HCT116 (cell line): Measurements from ENCODE around the gene TMEM117. TPM values are rescaled to one million over a fixed set of nuclear protein-coding genes. Genes with fewer than 3 reads are reported as not detected.

ENCODE experiments used
- ATAC-seq: fragments of 200-7000 bp; cut with Tn5 transposase; 2 replicates; pipeline ENCODE4 v1.9.1; 2020; ENCODE audit warnings: mild to moderate bottlenecking, moderate library complexity
- BruUV-seq: library from RNA; stranded (reverse); fragments of 400-500 nt; replicated peaks from 2 replicates; lab custom pipeline; 2021; lab: Mats Ljungman, UMichigan
- CTCF ChIA-PET: fragments of 300-600 bp; sonication (Branson Sonifier 250); formaldehyde crosslinking; loops from one replicate; lab custom pipeline; 2021; ENCODE audit warnings: antibody characterized with exemption; lab: Charles Lee
- POLR2A ChIA-PET: fragments of 300-600, 350-600 bp; sonication (Branson Sonifier 250); formaldehyde crosslinking; loops from one replicate; lab custom pipeline; 2021; ENCODE audit warnings: antibody characterized with exemption; lab: Charles Lee
- RAD21 ChIA-PET, 2 experiments: fragments of 300-600 bp; sonication (Branson Sonifier 250); formaldehyde crosslinking; loops; one replicate each; lab custom pipeline; 2023; ENCODE audit warnings: low total read pairs in 2 of 2; ENCODE audit not compliant: uncharacterized antibody in 2 of 2, unreplicated experiment in 2 of 2, low non-redundant PET in 1 of 2; lab: Charles Lee
- DNase-seq: peaks from one replicate; pipeline ENCODE4 v3.0.0-alpha.2; 2010; ENCODE audit warnings: low read depth, low spot score
- H2AFZ ChIP-seq: fragments of 200-600 bp; shearing (Covaris generic), sonication (generic); 2 replicates; pipeline ENCODE4 v1.6.1; 2017; ENCODE audit warnings: low read depth, mixed run types, mixed read lengths, antibody characterized with exemption, low read length; ENCODE audit not compliant: poor library complexity, severe bottlenecking
- H3K27ac ChIP-seq: 2 replicates; pipeline ENCODE4 v1.5.1; 2012; ENCODE audit warnings: low read depth, low read length
- H3K27me3 ChIP-seq: fragments of 200-600 bp; sonication (generic); 2 replicates; pipeline ENCODE4 v1.6.1; 2016; ENCODE audit warnings: mixed run types, low read length, mixed read lengths; ENCODE audit not compliant: insufficient read depth
- H3K36me3 ChIP-seq, 2 experiments: fragments of 200-500 bp in 1 of 2; fragments of 200-600 bp in 1 of 2; sonication (Bioruptor generic) in 1 of 2; sonication (generic) in 1 of 2; 2 replicates each; pipeline versions ENCODE4 v1.5.1 to v1.6.1; 2014 to 2016; ENCODE audit warnings: low read length in 2 of 2, inconsistent platforms in 1 of 2, mixed read lengths in 1 of 2, mixed run types in 1 of 2; ENCODE audit not compliant: insufficient read depth in 2 of 2, control insufficient read depth in 1 of 2
- H3K4me1 ChIP-seq, 2 experiments: fragments of 200-600 bp in 1 of 2; sonication (generic) in 1 of 2; 2 replicates each; pipeline versions ENCODE4 v1.5.1 to v1.6.1; 2012 to 2017; ENCODE audit warnings: low read length in 2 of 2, inconsistent platforms in 1 of 2, mild to moderate bottlenecking in 1 of 2, mixed read lengths in 1 of 2, mixed run types in 1 of 2, moderate library complexity in 1 of 2; ENCODE audit not compliant: insufficient read depth in 2 of 2, control insufficient read depth in 1 of 2
- H3K4me2 ChIP-seq: fragments of 200-600 bp; sonication (generic); 2 replicates; pipeline ENCODE4 v1.6.1; 2017; ENCODE audit warnings: mixed run types, low read length, mixed read lengths
- H3K4me3 ChIP-seq, 2 experiments: fragments of 200-600 bp in 1 of 2; sonication (generic) in 1 of 2; replicated peaks in 1 of 2; 2 replicates each; pipeline ENCODE4 v1.5.1; 2011 to 2016; ENCODE audit warnings: low read length in 2 of 2, control low read depth in 1 of 2, low read depth in 1 of 2, mild to moderate bottlenecking in 1 of 2, mixed read lengths in 1 of 2, mixed run types in 1 of 2
- H3K79me2 ChIP-seq: fragments of 200-600 bp; sonication (generic); 2 replicates; pipeline ENCODE4 v1.6.1; 2017; ENCODE audit warnings: mild to moderate bottlenecking, mixed run types, low read length, moderate library complexity, mixed read lengths; ENCODE audit not compliant: insufficient read depth
- H3K9ac ChIP-seq: fragments of 200-600 bp; sonication (generic); 2 replicates; pipeline ENCODE4 v1.6.1; 2016; ENCODE audit warnings: low read length, mixed read lengths
- H3K9me2 ChIP-seq: fragments of 200-600 bp; sonication (generic), shearing (Covaris generic); 2 replicates; pipeline ENCODE4 v1.6.1; 2017; ENCODE audit warnings: mixed run types, mild to moderate bottlenecking, moderate library complexity; ENCODE audit not compliant: insufficient read depth
- H3K9me3 ChIP-seq, 2 experiments: fragments of 200-500 bp in 1 of 2; fragments of 200-600 bp in 1 of 2; sonication (Bioruptor generic) in 1 of 2; sonication (generic) in 1 of 2; 2 replicates each; pipeline ENCODE4 v1.6.1; 2014 to 2017; ENCODE audit warnings: low read length in 2 of 2, mixed read lengths in 2 of 2, inconsistent platforms in 1 of 2, low read depth in 1 of 2, mild to moderate bottlenecking in 1 of 2, mixed run types in 1 of 2, moderate library complexity in 1 of 2; ENCODE audit not compliant: control insufficient read depth in 1 of 2, insufficient read depth in 1 of 2
- H4K20me1 ChIP-seq: fragments of 200-600 bp; sonication (generic), shearing (Covaris generic); 2 replicates; pipeline ENCODE4 v1.6.1; 2017; ENCODE audit warnings: mixed run types, mild to moderate bottlenecking, moderate library complexity; ENCODE audit not compliant: insufficient read depth
- ATF3 ChIP-seq: IDR thresholded peaks from 2 replicates; pipeline ENCODE4 v1.6.1; 2012
- CBX3 ChIP-seq: IDR thresholded peaks from 2 replicates; pipeline ENCODE4 v1.6.1; 2012; ENCODE audit warnings: low read depth
- CEBPB ChIP-seq: IDR thresholded peaks from 2 replicates; pipeline ENCODE4 v1.6.1; 2012; ENCODE audit warnings: low read depth
- CTCF ChIP-seq, 3 experiments: fragments of 200-600 bp in 1 of 3; sonication (generic) in 1 of 3; IDR thresholded peaks in 2 of 3; conservative IDR thresholded peaks in 1 of 3; 2 replicates each; pipeline ENCODE4 v1.5.1; 2012 to 2017; ENCODE audit warnings: low read depth in 2 of 3, low read length in 2 of 3, antibody characterized with exemption in 1 of 3, borderline replicate concordance in 1 of 3, control low read depth in 1 of 3, mild to moderate bottlenecking in 1 of 3, mixed read lengths in 1 of 3, mixed run types in 1 of 3, moderate library complexity in 1 of 3; ENCODE audit not compliant: insufficient read depth in 1 of 3
- JUND ChIP-seq: IDR thresholded peaks from 2 replicates; pipeline ENCODE4 v1.6.1; 2012
- POLR2A ChIP-seq: IDR thresholded peaks from 2 replicates; pipeline ENCODE4 v1.7.0; 2011; ENCODE audit warnings: borderline replicate concordance; ENCODE audit not compliant: insufficient read depth, insufficient read length; ENCODE audit errors: extremely low read depth
- POLR2AphosphoS5 ChIP-seq: IDR thresholded peaks from 2 replicates; pipeline ENCODE4 v1.6.1; 2011; ENCODE audit warnings: mild to moderate bottlenecking, low read depth, low read length, moderate library complexity
- RAD21 ChIP-seq: IDR thresholded peaks from 2 replicates; pipeline ENCODE4 v1.6.1; 2012; ENCODE audit warnings: low read depth, mild to moderate bottlenecking
- REST ChIP-seq: IDR thresholded peaks from 2 replicates; pipeline ENCODE4 v1.6.1; 2012; ENCODE audit warnings: low read depth
- SP1 ChIP-seq: IDR thresholded peaks from 2 replicates; pipeline ENCODE4 v1.6.1; 2012; ENCODE audit warnings: low read depth
- TCF7L2 ChIP-seq: IDR thresholded peaks from 2 replicates; pipeline ENCODE4 v1.7.0; 2011; ENCODE audit warnings: borderline replicate concordance, inconsistent platforms; ENCODE audit not compliant: insufficient read depth, insufficient read length; ENCODE audit errors: extremely low read depth
- YY1 ChIP-seq: IDR thresholded peaks from 2 replicates; pipeline ENCODE4 v1.6.1; 2011; ENCODE audit warnings: low read length, low read depth, moderate library complexity, mild to moderate bottlenecking; ENCODE audit not compliant: insufficient replicate concordance; ENCODE audit errors: extremely low read depth
- ZBTB33 ChIP-seq: IDR thresholded peaks from 2 replicates; pipeline ENCODE4 v1.6.1; 2011; ENCODE audit warnings: mild to moderate bottlenecking, low read length, moderate library complexity; ENCODE audit not compliant: insufficient replicate concordance; ENCODE audit errors: extremely low read depth
- ZFX ChIP-seq: fragments of 450-650 bp; IDR thresholded peaks from 2 replicates; pipeline ENCODE4 v1.6.1; 2017
- intact Hi-C: fragments of 100-400 bp; cut with micrococcal nuclease; formaldehyde crosslinking; loops from 2 replicates; pipeline ENCODE4 v1.10.0; 2022
- total RNA-seq: library from RNA; stranded (reverse); gene quantifications from one replicate; pipeline ENCODE4 v1.2.1, GENCODE V29; 2021; ENCODE audit not compliant: unreplicated experiment

Gene TMEM117
- total RNA-seq, 1 experiment from 2014 or later: 3.6 TPM

- DNase-seq: no peak
- Histone ChIP-seq H3K4me3 (no peak overlapping the region), H2AFZ (no peak overlapping the region), H3K9me2 (no peaks in the 10 kb centered on the region), H3K4me2 (no peak overlapping the region), H3K4me1 (no peaks in the 10 kb centered on the region), H3K36me3 (no peaks in the 10 kb centered on the region), H3K9me3 (no peaks in the 10 kb centered on the region), H3K27ac (no peak overlapping the region), H4K20me1 (no peaks in the 10 kb centered on the region), H3K9ac (no peak overlapping the region), H3K27me3 (no peaks in the 10 kb centered on the region), H3K79me2 (no peaks in the 10 kb centered on the region)
- ATAC-seq: no peak
- BruUV-seq: no TSS peak
- intact Hi-C loops: no loop called here
- ChIA-PET RAD21 (no interaction called here), CTCF (no interaction called here), POLR2A (no interaction called here)
- TF ChIP-seq ATF3: no peak
- no peak for TF ChIP-seq POLR2A
- TF ChIP-seq YY1: no peak
- TF ChIP-seq JUND: no peak
- TF ChIP-seq CTCF (IDR thresholded peaks at IDR 0.05 in 2 of 3, conservative IDR thresholded peaks at IDR 0.05 in 1 of 3; ENCODE audit: borderline replicate concordance in 1 of 3, insufficient read depth in 1 of 3, low read depth in 2 of 3, low read length in 2 of 3): no peak
- TF ChIP-seq CBX3: no peak
- no peak for TF ChIP-seq CEBPB
- no peak for TF ChIP-seq SP1
- no peak for TF ChIP-seq POLR2AphosphoS5
These were observed 78.5 kb downstream of the TMEM117 start for GRCh38 chr12:43914391-43914790.

- Histone ChIP-seq H3K9ac (no peak overlapping the region), H3K27me3 (no peaks in the 10 kb centered on the region), H3K79me2 (no peaks in the 10 kb centered on the region), H3K4me2 (no peak overlapping the region), H3K27ac (no peak overlapping the region), H3K9me2 (no peaks in the 10 kb centered on the region), H3K4me3 (no peak overlapping the region), H2AFZ (no peak overlapping the region), H3K36me3 (no peaks in the 10 kb centered on the region), H3K9me3 (no peaks in the 10 kb centered on the region), H4K20me1 (no peaks in the 10 kb centered on the region), H3K4me1 (no peaks in the 10 kb centered on the region)
- DNase-seq (no peak), ATAC-seq (peak; percentile 89)
- POLR2A ChIA-PET: no interaction called here
- BruUV-seq: no TSS peak
- CTCF ChIA-PET: no interaction called here
- RAD21 ChIA-PET: no interaction called here
- intact Hi-C loops: no loop called here
- TF ChIP-seq ZFX (no peak), TCF7L2 (no peak), ZBTB33 (no peak), RAD21 (peak; percentile 38; the same call in 1 of the 2 replicates), REST (no peak)
These were observed 79.1 kb downstream of the TMEM117 start for GRCh38 chr12:43914923-43915468.
